Gastroesophageal sphincter (tissue), 4 donors: ENCODE measurements around the gene RBKS. TPM values are rescaled to one million over a fixed set of nuclear protein-coding genes. Genes with fewer than 3 reads are reported as not detected.
A peak's percentile ranks its signal among the peaks of the same experiment; 100 is the strongest.

Experiments used
- ATAC-seq: fragments of 150-250 bp; one replicate; pipeline ENCODE4 v1.9.1; 2016; ENCODE audit warnings: mild to moderate bottlenecking, moderate library complexity
- H3K27ac ChIP-seq, 4 donors: fragments of 200-600 bp; sonication (generic) in 3 of 4; 1 replicate in 3 of 4; 2 replicates in 1 of 4; pipeline ENCODE4 v1.5.1; 2016 to 2019
- H3K27me3 ChIP-seq: fragments of 200-600 bp; sonication (generic); one replicate; pipeline ENCODE4 v1.5.1; 2019
- H3K36me3 ChIP-seq, 2 donors: fragments of 200-600 bp; sonication (generic); one replicate each; pipeline ENCODE4 v1.5.1; 2019; ENCODE audit warnings: control low read depth in 1 of 2
- H3K4me1 ChIP-seq, 3 donors: fragments of 200-600 bp; sonication (generic); 1 replicate in 2 of 3; 2 replicates in 1 of 3; pipeline ENCODE4 v1.5.1; 2016 to 2019; ENCODE audit warnings: control low read depth in 2 of 3
- H3K4me3 ChIP-seq, 2 donors: fragments of 200-600 bp; sonication (generic); one replicate each; pipeline ENCODE4 v1.5.1; 2019; ENCODE audit warnings: mild to moderate bottlenecking in 1 of 2, moderate library complexity in 1 of 2
- H3K9me3 ChIP-seq, 3 donors: fragments of 200-600 bp; sonication (generic); one replicate each; pipeline ENCODE4 v1.5.1; 2017 to 2019; ENCODE audit warnings: control low read depth in 2 of 3
- CTCF ChIP-seq, 4 experiments: fragments of 200-600 bp in 2 of 4; fragments of 450-650 bp in 2 of 4; sonication (generic) in 1 of 4; IDR thresholded peaks; one replicate each; pipeline ENCODE4 v1.5.1; 2017 to 2019; ENCODE audit warnings: antibody characterized with exemption in 4 of 4, mild to moderate bottlenecking in 2 of 4, moderate library complexity in 2 of 4
- EP300 ChIP-seq: sonication (generic); formaldehyde crosslinking; IDR thresholded peaks from one replicate; pipeline ENCODE4 v1.6.1; 2017; ENCODE audit warnings: antibody characterized with exemption, mild to moderate bottlenecking
- POLR2A ChIP-seq, 2 donors: fragments of 450-650 bp; IDR thresholded peaks; one replicate each; pipeline ENCODE4 v1.6.1; 2017; ENCODE audit warnings: antibody characterized with exemption in 2 of 2, mild to moderate bottlenecking in 2 of 2, moderate library complexity in 1 of 2
- POLR2AphosphoS5 ChIP-seq: sonication (generic); formaldehyde crosslinking; IDR thresholded peaks from one replicate; pipeline ENCODE4 v1.6.1; 2017; ENCODE audit warnings: antibody characterized with exemption
- WGBS, 2 donors: methylation state at CpG; one replicate each; pipeline ENCODE4 v1.1.5; 2018; ENCODE audit warnings: low coverage in 1 of 2; 5-methylcytosine and 5-hydroxymethylcytosine counted together
- total RNA-seq, 4 donors: library from RNA; depleted of rRNA; stranded (reverse); fragments of >200 nt; gene quantifications; one replicate each; pipeline ENCODE4 v1.1.0, GENCODE V29; 2016

RBKS gene
- total RNA-seq, 4 donors from 2014 or later = 0.81 to 2.4 (median 1.6) TPM

GRCh38 chr2:27737676-27738348, 152.4 kb downstream of the RBKS start:
- ATAC-seq = peak; percentile 27

GRCh38 chr2:27736890-27737204, 153.3 kb downstream of the RBKS start:
- no peak for ATAC-seq
- Histone ChIP-seq H3K27me3 (no peaks in the 10 kb centered on the region), H3K4me1 (peaks cover 0 to 39% (median 11%) of the 10 kb centered on the region in 3 donors), H3K27ac (peak overlapping the region in 3 of 4 donors; percentile 82 to 84 (median 83)), H3K36me3 (no peaks in the 10 kb centered on the region), H3K9me3 (no peaks in the 10 kb centered on the region), H3K4me3 (no peak overlapping the region)
- WGBS, 2 donors = 93% methylated on average over 3 of the region's 6 CpGs; no CpG with 5 or more reads in 1 of the 2 donors
- TF ChIP-seq EP300 (no peak), CTCF (IDR thresholded peaks at IDR 0.05) (no peak), POLR2AphosphoS5 (no peak), POLR2A (IDR thresholded peaks at IDR 0.05) (no peak)

More at GRCh38 chr2:27737676-27738348, 152.4 kb downstream of the RBKS start:
- H3K4me1 ChIP-seq = peaks cover 0 to 39% (median 11%) of the 10 kb centered on the region in 3 donors
- no peaks in the 10 kb centered on the region for H3K9me3 ChIP-seq
- peak overlapping the region in 3 of 4 donors; percentile 61 to 84 (median 83) for H3K27ac ChIP-seq
- no peak overlapping the region for H3K4me3 ChIP-seq
- no peaks in the 10 kb centered on the region for H3K36me3 ChIP-seq
- no peaks in the 10 kb centered on the region for H3K27me3 ChIP-seq
- TF ChIP-seq POLR2AphosphoS5 (no peak), CTCF (IDR thresholded peaks at IDR 0.05) (no peak), POLR2A (IDR thresholded peaks at IDR 0.05) (no peak), EP300 (no peak)
- 60 to 77% methylated on average over 5 to 7 of the region's 7 CpGs for WGBS, 2 donors

GRCh38 chr2:27736031-27736889, 153.9 kb downstream of the RBKS start:
- H3K27ac ChIP-seq = peak overlapping the region; percentile 54 to 84 (median 82)
- ATAC-seq = no peak
- H3K9me3 ChIP-seq = no peaks in the 10 kb centered on the region
- 92 to 100% methylated on average over 4 of the region's 10 CpGs for WGBS, 2 donors
- no peaks in the 10 kb centered on the region for H3K36me3 ChIP-seq
- TF ChIP-seq EP300 (no peak), POLR2AphosphoS5 (no peak), CTCF (IDR thresholded peaks at IDR 0.05) (no peak), POLR2A (IDR thresholded peaks at IDR 0.05) (no peak)
- no peaks in the 10 kb centered on the region for H3K27me3 ChIP-seq
- H3K4me1 ChIP-seq = peaks cover 0 to 39% (median 11%) of the 10 kb centered on the region in 3 donors
- H3K4me3 ChIP-seq = peak overlapping the region in 1 of 2 donors; percentile 54

GRCh38 chr2:27735263-27735904, 154.8 kb downstream of the RBKS start:
- Histone ChIP-seq H3K4me3 (peak overlapping the region; percentile 50 to 54), H3K36me3 (no peaks in the 10 kb centered on the region), H3K4me1 (peaks cover 0 to 39% (median 11%) of the 10 kb centered on the region in 3 donors), H3K27me3 (no peaks in the 10 kb centered on the region), H3K27ac (peak overlapping the region; percentile 54 to 84 (median 82)), H3K9me3 (no peaks in the 10 kb centered on the region)
- ATAC-seq = peak; percentile 93
- no CpG with 5 or more reads among the region's 51 CpGs for WGBS, 2 donors
- peak; percentile 49 to 64 for TF ChIP-seq POLR2A (IDR thresholded peaks at IDR 0.05)
- TF ChIP-seq EP300 = peak; percentile 77
- peak; percentile 99 for TF ChIP-seq POLR2AphosphoS5
- TF ChIP-seq CTCF (IDR thresholded peaks at IDR 0.05) = peak in 1 of 4 experiments; percentile 25
